Measurements from ENCODE around the gene GSG1L2. TPM values are rescaled to one million over a fixed set of nuclear protein-coding genes. Genes with fewer than 3 reads are reported as not detected.

Gene GSG1L2
- total RNA-seq, 2 donors from 2014 or later = not detected

- no peak overlapping the region for H3K27ac ChIP-seq
These were observed 53.4 kb downstream of the GSG1L2 start for GRCh38 chr17:9768381-9768934.

DNA sequence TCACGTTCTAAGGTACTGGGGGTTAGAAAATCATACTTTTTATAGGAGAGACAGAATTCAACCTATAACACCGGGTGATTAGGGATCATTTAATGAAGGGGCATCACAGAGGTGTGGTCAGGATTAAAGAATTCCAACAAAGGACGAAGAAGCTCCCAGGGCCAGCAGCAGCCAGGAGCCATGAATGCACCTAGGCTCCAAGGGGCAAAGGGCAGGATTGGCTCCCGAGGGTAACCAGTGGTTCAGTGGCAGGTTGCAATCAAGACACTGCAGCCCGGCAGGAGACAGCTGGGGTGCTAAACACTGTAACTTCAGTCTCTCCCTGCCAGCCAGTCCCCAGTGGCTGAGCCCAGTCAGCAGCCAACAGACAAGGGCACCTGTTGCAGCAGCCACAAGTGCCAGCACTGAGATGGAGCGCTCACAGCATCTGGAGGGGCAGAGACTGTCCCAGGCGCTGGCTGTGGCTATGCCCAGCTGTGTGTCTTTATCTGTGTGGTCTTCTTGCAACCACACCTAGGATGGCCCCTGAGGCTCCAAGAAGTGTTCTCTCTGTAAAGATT, 54.4 kb downstream of the GSG1L2 start:
- no peaks in the 10 kb centered on the region for H3K27me3 ChIP-seq
- no peak overlapping the region for H3K4me3 ChIP-seq
- DNase-seq = no peak
- H3K36me3 ChIP-seq = no peaks in the 10 kb centered on the region
- no peaks in the 10 kb centered on the region for H3K9me3 ChIP-seq
- TF ChIP-seq, protein P1, sequence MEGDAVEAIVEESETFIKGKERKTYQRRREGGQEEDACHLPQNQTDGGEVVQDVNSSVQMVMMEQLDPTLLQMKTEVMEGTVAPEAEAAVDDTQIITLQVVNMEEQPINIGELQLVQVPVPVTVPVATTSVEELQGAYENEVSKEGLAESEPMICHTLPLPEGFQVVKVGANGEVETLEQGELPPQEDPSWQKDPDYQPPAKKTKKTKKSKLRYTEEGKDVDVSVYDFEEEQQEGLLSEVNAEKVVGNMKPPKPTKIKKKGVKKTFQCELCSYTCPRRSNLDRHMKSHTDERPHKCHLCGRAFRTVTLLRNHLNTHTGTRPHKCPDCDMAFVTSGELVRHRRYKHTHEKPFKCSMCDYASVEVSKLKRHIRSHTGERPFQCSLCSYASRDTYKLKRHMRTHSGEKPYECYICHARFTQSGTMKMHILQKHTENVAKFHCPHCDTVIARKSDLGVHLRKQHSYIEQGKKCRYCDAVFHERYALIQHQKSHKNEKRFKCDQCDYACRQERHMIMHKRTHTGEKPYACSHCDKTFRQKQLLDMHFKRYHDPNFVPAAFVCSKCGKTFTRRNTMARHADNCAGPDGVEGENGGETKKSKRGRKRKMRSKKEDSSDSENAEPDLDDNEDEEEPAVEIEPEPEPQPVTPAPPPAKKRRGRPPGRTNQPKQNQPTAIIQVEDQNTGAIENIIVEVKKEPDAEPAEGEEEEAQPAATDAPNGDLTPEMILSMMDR (IDR thresholded peaks at IDR 0.05) = no peak
- no peak overlapping the region for H3K9ac ChIP-seq (ENCODE audit: low read depth in 2 of 2, low read length in 2 of 2)
- H3K27ac ChIP-seq = no peak overlapping the region
- H3K4me1 ChIP-seq = no peaks in the 10 kb centered on the region
- intact Hi-C loops (cut with DNase I) = no loop called here

More at GRCh38 chr17:9768381-9768934, 53.4 kb downstream of the GSG1L2 start:
- TF ChIP-seq, protein P1 (IDR thresholded peaks at IDR 0.05) = peak; percentile 79
- Histone ChIP-seq H3K9me3 (no peaks in the 10 kb centered on the region), H3K4me1 (no peaks in the 10 kb centered on the region), H3K36me3 (no peaks in the 10 kb centered on the region), H3K9ac (ENCODE audit: low read depth in 2 of 2, low read length in 2 of 2) (no peak overlapping the region), H3K4me3 (no peak overlapping the region), H3K27me3 (no peaks in the 10 kb centered on the region)
- intact Hi-C loops (cut with DNase I) = no loop called here
- no peak for DNase-seq

GRCh38 chr17:9766970-9767369, 54.9 kb downstream of the GSG1L2 start:
- Histone ChIP-seq H3K27ac (no peak overlapping the region), H3K4me1 (no peaks in the 10 kb centered on the region), H3K9ac (ENCODE audit: low read depth in 2 of 2, low read length in 2 of 2) (no peak overlapping the region), H3K4me3 (no peak overlapping the region), H3K27me3 (no peaks in the 10 kb centered on the region), H3K9me3 (no peaks in the 10 kb centered on the region), H3K36me3 (no peaks in the 10 kb centered on the region)
- no peak for DNase-seq
- TF ChIP-seq, protein P1 (IDR thresholded peaks at IDR 0.05) = no peak
- intact Hi-C loops (cut with DNase I) = no loop called here

DNA sequence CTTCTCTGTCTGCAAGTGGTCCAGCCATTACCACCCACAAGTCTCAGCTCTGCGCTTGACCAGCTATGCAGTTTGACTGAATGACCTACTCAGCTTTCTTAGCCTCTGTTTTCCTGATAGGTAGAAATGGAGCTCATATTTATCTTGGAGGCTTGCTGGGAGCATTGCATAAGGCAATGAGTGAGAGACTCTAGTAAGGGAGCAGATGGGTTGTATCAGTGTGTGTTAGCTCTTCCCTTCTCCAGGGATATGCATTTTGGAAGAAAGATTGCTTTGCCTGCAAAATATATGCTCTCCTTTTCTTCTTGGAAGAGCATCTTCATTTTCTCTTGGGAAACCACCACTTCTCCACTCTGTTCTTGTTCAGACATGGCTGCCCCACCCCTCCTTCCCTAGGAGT, 56.6 kb downstream of the GSG1L2 start:
- Histone ChIP-seq H3K36me3 (no peaks in the 10 kb centered on the region), H3K27me3 (no peaks in the 10 kb centered on the region), H3K27ac (no peak overlapping the region), H3K4me3 (no peak overlapping the region), H3K9ac (ENCODE audit: low read depth in 2 of 2, low read length in 2 of 2) (no peak overlapping the region), H3K4me1 (no peaks in the 10 kb centered on the region), H3K9me3 (no peaks in the 10 kb centered on the region)
- no peak for DNase-seq
- TF ChIP-seq, protein P1 (IDR thresholded peaks at IDR 0.05) = no peak
- intact Hi-C loops (cut with DNase I) = no loop called here

- Histone ChIP-seq H3K9me3 (no peaks in the 10 kb centered on the region), H3K4me1 (no peaks in the 10 kb centered on the region), H3K27me3 (no peaks in the 10 kb centered on the region), H3K27ac (no peak overlapping the region), H3K36me3 (no peaks in the 10 kb centered on the region), H3K9ac (ENCODE audit: low read depth in 2 of 2, low read length in 2 of 2) (no peak overlapping the region), H3K4me3 (no peak overlapping the region)
- TF ChIP-seq, protein P1 (IDR thresholded peaks at IDR 0.05) = no peak
- intact Hi-C loops (cut with DNase I) = no loop called here
- DNase-seq = no peak
These were observed 58.2 kb downstream of the GSG1L2 start for GRCh38 chr17:9763643-9764042.
